K562 (cell line): Measurements from ENCODE around the gene KRT81. TPM values are rescaled to one million over a fixed set of nuclear protein-coding genes. Genes with fewer than 3 reads are reported as not detected.

Experiments used
- ATAC-seq: fragments of 200-7000 bp; cut with Tn5 transposase; 3 replicates; pipeline ENCODE4 v1.9.1; 2020; ENCODE audit warnings: moderate library complexity
- BruUV-seq: library from RNA; stranded (reverse); fragments of 400-500 nt; replicated peaks from 2 replicates; lab custom pipeline; 2021; lab: Mats Ljungman, UMichigan
- CTCF ChIA-PET: fragments of 300-600 bp; formaldehyde crosslinking; extraction: SDS; loops from one replicate; lab custom pipeline; 2021; ENCODE audit warnings: low intra/inter-chr PET ratio; lab: Yijun Ruan, JAX
- POLR2A ChIA-PET: fragments of 300-600, 350-650 bp; sonication (Branson Sonifier 250); formaldehyde crosslinking; extraction: SDS; loops from one replicate; lab custom pipeline; 2021; ENCODE audit warnings: antibody characterized with exemption, inconsistent platforms; lab: Yijun Ruan, JAX
- DNase-seq, 4 experiments: peaks; one replicate each; pipeline versions ENCODE4 v3.0.0 to v3.0.0-alpha.2; 2011 to 2018; ENCODE audit warnings: low spot score in 3 of 4, mixed read lengths in 3 of 4; ENCODE audit errors: extremely low read depth in 1 of 4
- FAIRE-seq: peaks from 2 replicates; lab custom pipeline; 2011; peaks lifted over from hg19 to GRCh38; lab: Jason Lieb, UNC
- H2AFZ ChIP-seq: 2 replicates; pipeline ENCODE4 v1.6.0; 2011; ENCODE audit warnings: low read depth, low read length, control low read depth, inconsistent platforms
- H3K27ac ChIP-seq: fragments of 200-600 bp; 3 replicates; pipeline ENCODE4 v1.8.0; 2011; ENCODE audit warnings: low read depth, mild to moderate bottlenecking, control low read depth, inconsistent platforms, low read length, moderate library complexity, mixed read lengths; ENCODE audit errors: extremely low read depth
- H3K27me3 ChIP-seq, 2 experiments: fragments of 300-600 bp in 1 of 2; 2 replicates in 1 of 2; 3 replicates in 1 of 2; pipeline versions ENCODE4 v1.6.0 to v1.8.0; 2011; ENCODE audit warnings: inconsistent platforms in 2 of 2, low read length in 2 of 2, mild to moderate bottlenecking in 1 of 2, mixed read lengths in 1 of 2, moderate library complexity in 1 of 2; ENCODE audit not compliant: control insufficient read depth in 2 of 2, insufficient read depth in 2 of 2
- H3K36me3 ChIP-seq: fragments of 300-600 bp; 3 replicates; pipeline ENCODE4 v1.8.0; 2011; ENCODE audit warnings: mild to moderate bottlenecking, low read length, inconsistent platforms; ENCODE audit not compliant: control insufficient read depth, insufficient read depth
- H3K4me1 ChIP-seq, 2 experiments: fragments of 200-600 bp in 1 of 2; replicated peaks in 1 of 2; 2 replicates in 1 of 2; 3 replicates in 1 of 2; pipeline versions ENCODE4 v1.5.1 to v1.8.0; 2011; ENCODE audit warnings: inconsistent platforms in 2 of 2, low read length in 2 of 2, mild to moderate bottlenecking in 1 of 2, mixed read lengths in 1 of 2, moderate library complexity in 1 of 2; ENCODE audit not compliant: control insufficient read depth in 2 of 2, insufficient read depth in 2 of 2
- H3K4me2 ChIP-seq: 2 replicates; pipeline ENCODE4 v1.6.1; 2011; ENCODE audit warnings: low read length, control low read depth, inconsistent platforms, mixed read lengths; ENCODE audit not compliant: insufficient read depth
- H3K4me3 ChIP-seq: fragments of 200-600 bp; sonication (generic), shearing (Covaris generic); 2 replicates; pipeline ENCODE4 v1.5.1; 2016; ENCODE audit warnings: control low read depth, inconsistent platforms
- H3K79me2 ChIP-seq: fragments of 200-600 bp; 3 replicates; pipeline ENCODE4 v1.8.0; 2011; ENCODE audit warnings: low read length, inconsistent platforms; ENCODE audit not compliant: control insufficient read depth, insufficient read depth
- H3K9ac ChIP-seq, 2 experiments: 2 replicates each; pipeline versions ENCODE4 v1.6.0 to v1.6.1; 2011; ENCODE audit warnings: low read depth in 2 of 2, low read length in 2 of 2, control low read depth in 1 of 2, inconsistent platforms in 1 of 2, mild to moderate bottlenecking in 1 of 2, mixed read lengths in 1 of 2; ENCODE audit not compliant: insufficient read depth in 1 of 2
- H3K9me1 ChIP-seq: one replicate; pipeline ENCODE4 v1.6.0; 2011; ENCODE audit warnings: inconsistent platforms, mild to moderate bottlenecking, low read length, moderate library complexity; ENCODE audit not compliant: control insufficient read depth, insufficient read depth
- H3K9me3 ChIP-seq: replicated peaks from 2 replicates; pipeline ENCODE4 v1.5.1; 2011; ENCODE audit warnings: low read depth, low read length, inconsistent platforms; ENCODE audit not compliant: control insufficient read depth, insufficient read depth
- H4K20me1 ChIP-seq: replicated peaks from 2 replicates; pipeline ENCODE4 v1.6.1; 2011; ENCODE audit warnings: low read length, inconsistent platforms, mixed read lengths; ENCODE audit not compliant: control insufficient read depth, insufficient read depth
- ATF7 ChIP-seq: fragments of 450-650 bp; IDR thresholded peaks from 2 replicates; pipeline ENCODE4 v1.7.1; 2014; ENCODE audit warnings: mild to moderate bottlenecking, moderate library complexity
- BCL6 ChIP-seq: fragments of 250-450 bp; sonication (Bioruptor Pico); IDR thresholded peaks from 2 replicates; pipeline ENCODE4 v1.4.0; 2020
- EHMT2 ChIP-seq: fragments of 450-650 bp; IDR thresholded peaks from 2 replicates; pipeline ENCODE4 v1.6.1; 2018; ENCODE audit warnings: antibody characterized with exemption
- FOS ChIP-seq: IDR thresholded peaks from 3 replicates; pipeline ENCODE4 v1.6.1; 2011; ENCODE audit not compliant: insufficient read length; ENCODE audit errors: extremely low read depth
- NCOA1 ChIP-seq: fragments of 450-650 bp; IDR thresholded peaks from 2 replicates; pipeline ENCODE4 v1.6.1; 2016; ENCODE audit warnings: low read depth
- NCOR1 ChIP-seq: fragments of 450-650 bp; IDR thresholded peaks from 2 replicates; pipeline ENCODE4 v1.6.1; 2016; ENCODE audit warnings: mild to moderate bottlenecking, moderate library complexity
- NFATC3 ChIP-seq: fragments of 450-650 bp; IDR thresholded peaks from 2 replicates; pipeline ENCODE4 v1.6.1; 2017; ENCODE audit warnings: mild to moderate bottlenecking
- POLR2AphosphoS5 ChIP-seq: IDR thresholded peaks from 2 replicates; pipeline ENCODE4 v1.6.1; 2011; ENCODE audit warnings: mild to moderate bottlenecking, low read depth, low read length, moderate library complexity; ENCODE audit not compliant: control insufficient read depth, insufficient read depth
- PYGO2 ChIP-seq: fragments of 450-650 bp; IDR thresholded peaks from 2 replicates; pipeline ENCODE4 v1.6.1; 2016; ENCODE audit warnings: mild to moderate bottlenecking, missing genetic modification characterization, moderate library complexity, missing compliant biosample characterization
- SAP30 ChIP-seq: fragments of 200-600 bp; sonication (generic); IDR thresholded peaks from 2 replicates; pipeline ENCODE4 v1.6.1; 2012; ENCODE audit warnings: borderline replicate concordance, low read depth, mild to moderate bottlenecking, moderate library complexity, low read length, control low read depth, inconsistent platforms; ENCODE audit not compliant: insufficient read depth, poor library complexity, severe bottlenecking
- ZBTB5 ChIP-seq: fragments of 450-650 bp; IDR thresholded peaks from 2 replicates; pipeline ENCODE4 v1.6.1; 2017; ENCODE audit warnings: antibody characterized with exemption
- ZNF253 ChIP-seq: fragments of 250-450 bp; sonication (Bioruptor Pico); conservative IDR thresholded peaks from 2 replicates; pipeline ENCODE4 v1.6.1; 2021; ENCODE audit warnings: mild to moderate bottlenecking
- WGBS: fragments of 100-300 bp; shearing (Covaris generic); methylation state at CpG from one replicate; pipeline ENCODE4 v1.1.6; 2016; ENCODE audit warnings: low coverage, mixed read lengths; ENCODE audit not compliant: insufficient coverage; ENCODE audit errors: missing lambda C conversion rate; 5-methylcytosine and 5-hydroxymethylcytosine counted together
- in situ Hi-C: fragments of 300-500 bp; cut with MboI; formaldehyde crosslinking; loops from 4 replicates; pipeline ENCODE4 v1.15.0; 2018; ENCODE audit warnings: inconsistent platforms, mixed read lengths
- intact Hi-C: fragments of 100-400 bp; cut with micrococcal nuclease; formaldehyde crosslinking; loops from 2 replicates; pipeline ENCODE4 v1.14.2; 2022
- polyA plus RNA-seq, 8 experiments: library from polyadenylated mRNA; depleted of rRNA in 4 of 8; stranded (reverse) in 5 of 8; unstranded in 3 of 8; fragments of >200 nt; fragmentation: Nextera tagmentation in 2 of 8; fragmentation: Illumina TruSeq in 1 of 8; extraction: Ambion mirVana in 2 of 8; extraction: Trizol in 1 of 8; gene quantifications; 2 replicates each; pipeline versions ENCODE4 v1.2.1 to v1.2.3, GENCODE V29; 2011 to 2014; ENCODE audit warnings: inconsistent platforms in 1 of 8, missing spikeins in 1 of 8
- total RNA-seq, 7 experiments: library from RNA; depleted of rRNA in 6 of 7; stranded (reverse); fragments of >200 nt in 6 of 7; fragmentation: Illumina TruSeq in 2 of 7; extraction: Trizol in 2 of 7; gene quantifications; 2 replicates each; pipeline versions ENCODE4 v1.2.1 to v1.2.3, GENCODE V29; 2011 to 2021; ENCODE audit warnings: low replicate concordance in 1 of 7
- TF ChIP-seq, protein P1 (sequence below): sonication (generic); formaldehyde crosslinking; IDR thresholded peaks from 2 replicates; pipeline ENCODE4 v1.8.0; 2022; ENCODE audit warnings: mild to moderate bottlenecking, missing genetic modification reagents

KRT81 gene
- total and polyA plus RNA-seq, 9 of the 15 experiments (the other 6 are each of a cell fraction or from before 2014, with no cell fraction given) = 0.27 TPM; not detected in 8

DNA sequence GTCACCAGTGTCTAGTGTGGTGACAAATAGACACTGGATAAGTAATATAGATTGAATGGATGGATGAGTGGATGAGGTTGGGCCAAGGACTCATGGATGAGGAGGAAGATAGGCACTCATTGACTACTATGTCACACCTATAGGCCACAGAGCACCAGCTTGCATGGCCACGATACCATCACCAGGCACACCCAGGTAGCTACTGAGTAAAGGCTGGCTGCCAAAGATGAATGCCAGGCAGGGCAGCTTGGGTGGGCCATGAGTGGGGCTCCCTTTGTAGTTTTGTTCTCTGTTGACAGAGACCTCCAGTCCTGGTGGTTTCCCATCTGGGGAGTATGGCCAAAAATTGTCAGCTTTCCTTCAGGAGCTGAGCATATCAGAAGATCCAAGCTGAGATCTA lies 41.0 kb upstream of the KRT81 start (continued):
- TF ChIP-seq FOS (no peak), ZNF253 (CRISPR knock-in tag) (no peak), NCOR1 (no peak), ATF7 (no peak), EHMT2 (no peak), PYGO2 (no peak), SAP30 (no peak)

GRCh38 chr12:52331833-52332232 lies 40.5 kb upstream of the KRT81 start:
- ChIA-PET CTCF (no interaction called here), POLR2A (no interaction called here)
- H3K36me3 ChIP-seq = no peaks in the 10 kb centered on the region
- H3K27me3 ChIP-seq = peaks cover 0 to 11% of the 10 kb centered on the region in 2 experiments; a peak in 1 of 5 replicates
- H3K9me1 ChIP-seq = no peaks in the 10 kb centered on the region
- no peak for DNase-seq
- ATAC-seq = no peak
- no peaks in the 10 kb centered on the region for H3K9me3 ChIP-seq
- 0% methylated on average over 3 of the region's 3 CpGs for WGBS
- H3K4me3 ChIP-seq = no peak overlapping the region
- no peak overlapping the region for H3K27ac ChIP-seq
- in situ Hi-C loops = no loop called here
- no TSS peak for BruUV-seq
- no peaks in the 10 kb centered on the region for H4K20me1 ChIP-seq
- H3K4me1 ChIP-seq = no peaks in the 10 kb centered on the region
- H2AFZ ChIP-seq = no peak overlapping the region
- no peak for FAIRE-seq
- no peak overlapping the region for H3K9ac ChIP-seq
- H3K79me2 ChIP-seq = no peaks in the 10 kb centered on the region
- intact Hi-C loops = no loop called here
- H3K4me2 ChIP-seq = no peak overlapping the region
- TF ChIP-seq POLR2AphosphoS5 (no peak), NCOA1 (no peak), ZBTB5 (no peak), NFATC3 (no peak), BCL6 (CRISPR knock-in tag) (no peak)
- TF ChIP-seq, protein P1, sequence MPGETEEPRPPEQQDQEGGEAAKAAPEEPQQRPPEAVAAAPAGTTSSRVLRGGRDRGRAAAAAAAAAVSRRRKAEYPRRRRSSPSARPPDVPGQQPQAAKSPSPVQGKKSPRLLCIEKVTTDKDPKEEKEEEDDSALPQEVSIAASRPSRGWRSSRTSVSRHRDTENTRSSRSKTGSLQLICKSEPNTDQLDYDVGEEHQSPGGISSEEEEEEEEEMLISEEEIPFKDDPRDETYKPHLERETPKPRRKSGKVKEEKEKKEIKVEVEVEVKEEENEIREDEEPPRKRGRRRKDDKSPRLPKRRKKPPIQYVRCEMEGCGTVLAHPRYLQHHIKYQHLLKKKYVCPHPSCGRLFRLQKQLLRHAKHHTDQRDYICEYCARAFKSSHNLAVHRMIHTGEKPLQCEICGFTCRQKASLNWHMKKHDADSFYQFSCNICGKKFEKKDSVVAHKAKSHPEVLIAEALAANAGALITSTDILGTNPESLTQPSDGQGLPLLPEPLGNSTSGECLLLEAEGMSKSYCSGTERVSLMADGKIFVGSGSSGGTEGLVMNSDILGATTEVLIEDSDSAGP (CRISPR knock-in tag) = no peak
